ENCODE measurements around the gene MYRFL.

GRCh38 chr12:69879007-69879960 lies 54.3 kb downstream of the MYRFL start:
- TF ChIP-seq POLR2A (IDR thresholded peaks at IDR 0.05; ENCODE audit: low read length) (no peak), GATA1 (IDR thresholded peaks at IDR 0.05; ENCODE audit: low read depth, low read length) (no peak)
